ENCODE measurements around the gene STRA6.

STRA6 gene

GRCh38 chr15:74180881-74181602 is 21.5 kb downstream of the STRA6 start:
- DNase-seq (ENCODE audit: low read depth): no peak

DNA sequence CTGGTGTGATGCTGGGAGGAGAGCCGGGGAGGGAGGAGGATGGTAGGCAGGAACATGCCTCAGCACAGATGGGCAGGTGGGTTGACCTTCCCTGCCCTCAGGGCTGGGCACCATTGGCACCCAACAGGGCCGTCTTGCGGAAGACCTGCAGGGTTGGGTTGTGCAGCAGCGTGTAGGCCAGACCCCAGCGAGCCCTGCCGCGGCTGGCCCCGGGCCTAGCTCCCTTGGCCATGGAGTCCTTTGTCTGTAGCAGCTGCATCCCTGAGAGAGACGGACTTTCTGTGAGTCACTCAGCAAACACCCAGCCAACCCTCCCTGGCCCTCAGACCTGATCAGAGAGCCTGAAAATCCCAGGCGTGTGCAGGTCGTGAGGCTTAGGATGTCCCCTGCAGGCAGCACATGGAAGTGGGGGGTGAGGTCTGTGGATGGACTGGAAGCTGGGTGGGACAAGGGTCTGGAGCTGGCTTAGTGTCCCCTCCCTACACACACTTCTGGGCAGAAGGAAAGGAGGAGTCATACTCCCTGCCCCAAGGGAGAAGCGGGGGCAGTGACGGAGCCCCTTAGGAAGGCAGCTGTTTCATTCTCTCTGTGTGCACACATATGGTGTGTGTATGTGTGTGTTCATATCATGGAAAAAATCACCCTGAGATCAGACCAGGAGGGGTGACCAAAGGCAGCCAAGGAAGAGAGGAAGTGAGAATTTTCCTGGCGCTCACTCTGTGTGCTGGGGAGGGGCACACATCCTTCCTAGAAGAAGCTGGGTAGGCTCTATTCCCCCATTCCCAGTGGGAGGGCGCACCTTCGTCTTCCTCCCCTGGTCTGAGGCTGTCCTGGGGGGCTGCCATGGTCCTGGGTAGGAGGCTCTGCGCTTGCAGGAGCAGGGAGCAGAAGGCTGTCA is 22.4 kb downstream of the STRA6 start:
- DNase-seq (ENCODE audit: low read depth): no peak

- peak; percentile 89 for DNase-seq (ENCODE audit: low read depth)
Observed at GRCh38 chr15:74179101-74179841, 23.3 kb downstream of the STRA6 start.

- no peak for DNase-seq (ENCODE audit: low read depth)
Observed at GRCh38 chr15:74178326-74179100, 24.1 kb downstream of the STRA6 start.

- DNase-seq (ENCODE audit: low read depth): no peak
Observed at GRCh38 chr15:74176262-74177214, 26.0 kb downstream of the STRA6 start.

GRCh38 chr15:74175271-74176191 is 27.1 kb downstream of the STRA6 start:
- no peak for DNase-seq (ENCODE audit: low read depth)

GRCh38 chr15:74174958-74175253 is 27.7 kb downstream of the STRA6 start:
- DNase-seq (ENCODE audit: low read depth): no peak

GRCh38 chr15:74174219-74174957 is 28.2 kb downstream of the STRA6 start:
- peak; percentile 31 for DNase-seq (ENCODE audit: low read depth)

GRCh38 chr15:74173380-74174218 is 29.0 kb downstream of the STRA6 start, which contains the start of gene ISLR:
Gene ISLR, plus strand, starts transcription at chr15:74173710. Its CDS starts 1,149 bp downstream, at chr15:74174859.
- peak; percentile 87 for DNase-seq (ENCODE audit: low read depth)

GRCh38 chr15:74172701-74173379 is 29.7 kb downstream of the STRA6 start:
- DNase-seq (ENCODE audit: low read depth): peak; percentile 65

DNA sequence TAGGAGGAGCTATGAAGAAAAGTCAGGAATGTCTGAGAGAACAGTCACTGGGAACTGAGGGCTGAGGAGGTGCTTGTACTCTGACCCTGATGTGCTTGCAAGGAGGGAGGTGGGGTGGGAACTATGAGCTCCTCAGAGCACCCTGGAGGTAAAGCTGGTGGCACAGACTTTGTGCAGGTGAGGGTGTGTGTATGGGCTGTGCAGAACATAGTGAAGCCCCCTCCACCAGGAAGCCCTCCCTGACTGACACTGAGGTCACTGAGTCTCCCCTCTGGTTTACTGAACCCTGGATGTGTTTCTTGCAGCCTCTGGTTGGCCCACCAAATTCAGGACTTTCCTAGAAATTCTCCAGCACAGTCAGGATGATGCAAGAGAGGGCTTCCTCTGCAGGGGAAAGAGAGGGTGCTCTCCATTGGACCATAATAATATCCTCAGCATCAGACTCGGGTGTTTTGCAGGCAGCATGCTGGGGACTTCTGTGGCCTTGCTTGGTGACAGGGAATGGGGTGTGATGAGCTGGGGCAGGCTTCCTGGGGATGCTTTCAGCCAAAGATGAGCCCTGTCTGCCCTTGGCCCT is 30.5 kb downstream of the STRA6 start:
- no peak for DNase-seq (ENCODE audit: low read depth)

DNA sequence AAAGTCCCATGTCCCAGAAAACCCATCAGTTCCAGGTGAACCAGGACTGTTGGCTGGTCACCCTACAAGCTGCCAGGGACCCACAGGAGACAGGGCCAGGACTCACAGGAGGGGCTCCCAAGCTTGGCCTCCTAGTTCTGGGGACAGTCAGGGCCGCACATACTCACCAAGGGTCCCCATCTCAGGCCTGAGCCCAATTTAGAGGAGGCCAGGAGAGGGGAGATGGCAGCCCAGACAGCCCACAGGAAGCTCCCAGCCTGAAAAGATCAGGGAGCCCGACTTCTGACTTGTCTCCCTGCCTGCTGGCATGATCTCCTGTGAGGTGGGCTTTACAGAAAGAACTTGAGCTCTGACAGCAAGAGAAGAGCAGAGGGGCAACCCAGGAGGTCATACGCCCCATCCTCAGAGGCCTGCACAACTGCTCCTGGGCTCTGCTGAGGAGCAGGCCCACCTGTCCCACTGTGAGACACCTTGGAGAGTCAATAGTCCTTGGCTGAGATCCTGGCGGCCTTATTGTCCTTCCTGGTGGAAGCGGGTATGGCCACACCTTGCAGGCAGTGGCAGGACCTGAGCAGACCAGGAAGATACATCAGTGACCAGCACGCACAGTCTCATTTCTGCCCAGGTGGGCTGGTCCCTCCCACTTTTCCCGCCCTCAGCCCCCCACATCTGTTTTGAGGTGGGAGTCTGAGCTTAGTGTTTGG is 31.6 kb downstream of the STRA6 start:
- no peak for DNase-seq (ENCODE audit: low read depth)

DNA sequence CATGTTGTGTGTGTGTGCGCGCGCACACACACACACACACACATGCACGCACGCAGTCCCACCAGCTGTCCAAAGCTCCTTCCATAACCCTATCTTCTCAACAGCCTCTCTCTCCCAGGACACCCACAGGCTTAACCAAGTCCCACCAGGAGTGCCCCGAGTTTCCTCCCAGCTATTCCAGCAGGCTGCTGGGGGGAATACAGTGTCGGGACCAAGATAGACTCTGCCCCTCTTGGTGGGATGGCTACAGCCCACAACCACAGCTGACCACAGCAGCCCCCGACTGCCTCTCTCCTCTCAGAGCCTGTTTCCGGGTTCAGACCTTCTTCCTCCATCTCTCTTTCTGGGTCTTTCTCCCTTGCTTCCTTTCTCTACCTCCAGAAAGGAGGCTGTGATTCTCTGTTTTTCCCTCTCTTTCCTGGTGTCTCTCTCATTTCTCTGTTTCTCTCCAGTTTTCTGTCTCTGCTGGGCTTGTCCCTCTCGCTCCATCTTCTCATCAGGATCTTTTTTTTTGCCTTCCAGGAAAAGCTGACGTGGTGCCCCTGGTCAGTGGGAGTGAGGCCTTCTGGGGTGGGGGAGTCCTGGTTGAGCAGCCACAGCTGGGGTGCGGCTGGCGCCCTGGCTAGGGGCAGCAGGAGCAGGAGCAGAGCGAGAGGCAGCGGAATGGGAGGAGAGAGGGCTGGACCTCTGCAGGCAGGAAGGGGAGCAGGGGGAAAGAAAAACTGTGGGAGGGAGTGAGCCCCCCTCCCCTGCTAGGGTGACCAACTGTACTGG is 32.3 kb downstream of the STRA6 start:
- no peak for DNase-seq (ENCODE audit: low read depth)

GRCh38 chr15:74168711-74169126 is 33.9 kb downstream of the STRA6 start:
- DNase-seq (ENCODE audit: low read depth): no peak

- no peak for DNase-seq (ENCODE audit: low read depth)
Observed at GRCh38 chr15:74167891-74168331, 34.7 kb downstream of the STRA6 start.
